SJCRH30 (cell line): ENCODE results near the gene ARHGAP44. TPM values are rescaled to one million over a fixed set of nuclear protein-coding genes. Genes with fewer than 3 reads are reported as not detected.

ENCODE experiments used
- DNase-seq, 2 experiments: peaks; one replicate each; pipeline ENCODE4 v3.0.0-alpha.2; 2015 to 2020
- H3K27ac ChIP-seq: fragments of 250-450 bp; sonication (Bioruptor Pico); 2 replicates; pipeline ENCODE4 v1.5.1; 2020; ENCODE audit warnings: mild to moderate bottlenecking, moderate library complexity
- H3K27me3 ChIP-seq: fragments of 250-450 bp; sonication (Bioruptor Pico); 2 replicates; pipeline ENCODE4 v1.5.1; 2020; ENCODE audit warnings: mild to moderate bottlenecking, moderate library complexity
- H3K36me3 ChIP-seq: fragments of 250-450 bp; sonication (Bioruptor Pico); 2 replicates; pipeline ENCODE4 v1.5.1; 2020; ENCODE audit warnings: mild to moderate bottlenecking, moderate library complexity
- H3K4me1 ChIP-seq: fragments of 250-450 bp; sonication (Bioruptor Pico); 2 replicates; pipeline ENCODE4 v1.5.1; 2020; ENCODE audit warnings: mild to moderate bottlenecking, moderate library complexity
- H3K4me3 ChIP-seq: fragments of 250-450 bp; sonication (Bioruptor Pico); 2 replicates; pipeline ENCODE4 v1.5.1; 2020; ENCODE audit warnings: mild to moderate bottlenecking, moderate library complexity
- H3K9me3 ChIP-seq: fragments of 250-450 bp; sonication (Bioruptor Pico); replicated peaks from 2 replicates; pipeline ENCODE4 v1.5.1; 2020; ENCODE audit warnings: mild to moderate bottlenecking, moderate library complexity
- total RNA-seq: library from RNA; depleted of rRNA; stranded (reverse); fragments of >200 nt; shearing (Covaris generic); gene quantifications from 2 replicates; pipeline ENCODE4 v1.2.3, GENCODE V29; 2014

The ARHGAP44 gene
- total RNA-seq, 1 experiment from 2014 or later, result 1.6 TPM

DNA sequence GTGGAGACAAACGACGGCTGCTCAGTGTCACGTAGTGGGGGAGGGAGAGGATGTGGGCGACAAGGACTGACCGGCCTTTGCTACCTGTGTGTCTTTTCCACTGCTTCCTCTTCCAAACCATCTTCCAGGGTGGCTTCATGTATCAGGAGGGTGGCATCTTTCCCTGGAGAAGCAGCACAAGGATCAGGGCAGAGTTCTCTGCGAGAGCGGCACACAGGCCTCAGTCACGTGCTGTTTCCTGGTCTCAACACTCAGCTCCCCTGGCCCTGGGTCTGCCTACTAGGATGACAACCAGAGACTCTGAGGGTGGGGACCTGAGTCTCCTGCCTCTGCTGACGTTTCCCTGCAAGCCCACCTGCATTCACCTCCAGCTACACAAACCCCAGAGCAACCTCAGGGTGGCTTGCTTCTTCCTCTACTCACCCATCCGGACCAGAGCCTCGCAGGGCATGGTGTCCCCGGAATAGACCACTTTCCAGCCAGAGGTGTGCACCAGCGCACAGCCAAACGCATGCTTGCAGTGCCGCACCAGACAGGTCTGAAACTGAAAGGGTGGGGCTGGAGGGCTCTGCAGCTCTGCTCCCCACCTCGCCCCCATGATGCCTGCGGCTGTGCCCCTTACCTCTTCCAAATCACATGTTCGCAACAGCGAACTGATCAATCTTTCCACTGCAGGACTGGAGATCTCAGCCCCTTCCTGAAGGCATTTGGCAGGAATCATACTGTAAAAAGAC, 205.2 kb downstream of the ARHGAP44 start:
- Histone ChIP-seq H3K36me3 (peaks cover 94% of the 10 kb centered on the region), H3K4me1 (no peaks in the 10 kb centered on the region), H3K27ac (no peak overlapping the region), H3K27me3 (no peaks in the 10 kb centered on the region), H3K9me3 (no peaks in the 10 kb centered on the region), H3K4me3 (no peak overlapping the region)
- DNase-seq, result no peak

DNA sequence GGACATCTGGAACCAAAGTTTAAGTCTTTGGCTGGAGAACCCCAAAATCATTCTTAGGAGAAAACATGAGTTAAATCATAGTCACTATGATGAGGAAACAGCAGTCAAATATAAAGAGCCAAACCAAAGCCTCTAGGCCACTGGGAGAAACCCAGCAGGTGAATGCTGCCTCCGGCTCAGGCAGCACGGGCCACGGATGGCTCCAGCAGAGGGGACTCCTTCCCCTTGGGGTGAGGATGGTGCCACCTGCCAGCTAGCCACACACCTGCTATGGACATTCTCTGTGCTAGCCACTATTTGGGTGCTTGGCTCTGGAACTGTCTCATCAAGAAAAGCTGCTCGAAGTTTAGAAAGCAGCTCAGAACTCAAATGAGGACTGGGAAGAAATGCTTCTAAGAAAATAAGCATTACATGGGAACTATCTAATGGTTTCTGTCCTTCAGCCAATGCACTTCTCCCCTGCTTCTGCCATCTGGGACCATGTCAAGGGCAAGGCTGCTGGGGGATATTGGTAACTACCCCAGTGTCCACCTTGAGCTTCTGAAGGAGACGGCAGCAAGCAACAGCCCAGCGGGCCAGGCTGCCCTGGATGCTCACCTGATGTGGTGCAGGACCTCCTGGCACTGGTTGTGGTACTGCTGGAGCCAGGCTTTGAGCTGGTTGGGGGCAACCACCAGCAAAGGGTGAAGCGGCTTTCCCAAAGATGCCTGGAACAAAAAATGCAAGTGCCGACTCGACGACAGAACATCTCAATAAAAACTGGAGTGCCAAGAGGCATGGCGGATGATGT, 206.0 kb downstream of the ARHGAP44 start:
- DNase-seq, result no peak
- no peak overlapping the region for H3K4me3 ChIP-seq
- no peaks in the 10 kb centered on the region for H3K4me1 ChIP-seq
- H3K9me3 ChIP-seq, result no peaks in the 10 kb centered on the region
- H3K36me3 ChIP-seq, result peaks cover 96% of the 10 kb centered on the region
- H3K27ac ChIP-seq, result no peak overlapping the region
- no peaks in the 10 kb centered on the region for H3K27me3 ChIP-seq

GRCh38 chr17:12995896-12996295, 206.6 kb downstream of the ARHGAP44 start:
- Histone ChIP-seq H3K27ac (no peak overlapping the region), H3K9me3 (no peaks in the 10 kb centered on the region), H3K4me3 (no peak overlapping the region), H3K4me1 (no peaks in the 10 kb centered on the region), H3K27me3 (no peaks in the 10 kb centered on the region), H3K36me3 (peaks cover 96% of the 10 kb centered on the region)
- no peak for DNase-seq

- no peaks in the 10 kb centered on the region for H3K4me1 ChIP-seq
- DNase-seq, result no peak
- H3K36me3 ChIP-seq, result peaks cover 96% of the 10 kb centered on the region
- no peaks in the 10 kb centered on the region for H3K9me3 ChIP-seq
- H3K27me3 ChIP-seq, result no peaks in the 10 kb centered on the region
- H3K27ac ChIP-seq, result no peak overlapping the region
- no peak overlapping the region for H3K4me3 ChIP-seq
Observed at GRCh38 chr17:12996357-12996756, 207.1 kb downstream of the ARHGAP44 start.

DNA sequence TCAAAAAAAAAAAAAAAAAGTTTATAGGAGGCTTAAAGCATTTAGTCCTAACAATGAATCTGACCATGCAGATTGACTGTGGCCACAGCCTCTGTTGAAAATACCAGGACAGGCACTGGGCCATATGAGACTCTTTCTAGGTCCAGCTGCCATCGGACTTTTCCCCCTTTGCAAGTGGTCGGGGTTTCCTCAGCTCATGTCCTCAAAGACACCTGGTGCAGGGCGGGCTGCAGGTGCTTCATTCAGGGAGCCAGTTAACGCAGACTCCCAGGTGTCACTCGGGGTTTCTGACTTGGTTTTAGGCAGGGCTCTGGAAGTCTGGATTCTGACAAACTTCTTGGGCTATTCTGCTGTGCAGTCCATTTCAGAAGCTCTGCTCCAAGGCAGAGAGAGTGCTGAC, 207.6 kb downstream of the ARHGAP44 start:
- no peak overlapping the region for H3K27ac ChIP-seq
- H3K4me1 ChIP-seq, result no peaks in the 10 kb centered on the region
- H3K4me3 ChIP-seq, result no peak overlapping the region
- H3K27me3 ChIP-seq, result no peaks in the 10 kb centered on the region
- no peaks in the 10 kb centered on the region for H3K9me3 ChIP-seq
- peaks cover 96% of the 10 kb centered on the region for H3K36me3 ChIP-seq
- DNase-seq, result no peak

DNA sequence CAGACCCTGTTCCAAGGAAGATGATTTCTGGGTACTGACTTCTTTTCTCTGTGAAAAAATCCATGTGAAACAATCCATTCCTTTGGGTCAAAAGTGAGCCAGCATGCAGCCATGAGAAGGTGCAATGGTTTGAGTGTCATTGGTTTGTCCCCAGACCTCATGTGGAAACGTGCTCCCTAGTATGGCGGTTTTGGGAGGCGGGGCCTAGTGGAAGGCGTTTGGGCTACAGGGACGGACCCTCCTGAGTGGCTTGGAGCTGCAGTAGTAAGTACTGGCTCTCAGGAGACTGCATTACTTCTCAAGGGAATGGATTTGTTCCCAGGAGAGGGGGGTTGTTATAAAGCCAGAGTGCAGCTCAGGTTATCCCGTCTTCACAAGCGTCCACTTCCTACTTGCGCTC, 209.2 kb downstream of the ARHGAP44 start:
- Histone ChIP-seq H3K27ac (no peak overlapping the region), H3K9me3 (no peaks in the 10 kb centered on the region), H3K4me1 (no peaks in the 10 kb centered on the region), H3K36me3 (peaks cover 96% of the 10 kb centered on the region), H3K4me3 (no peak overlapping the region), H3K27me3 (no peaks in the 10 kb centered on the region)
- DNase-seq, result no peak

DNA sequence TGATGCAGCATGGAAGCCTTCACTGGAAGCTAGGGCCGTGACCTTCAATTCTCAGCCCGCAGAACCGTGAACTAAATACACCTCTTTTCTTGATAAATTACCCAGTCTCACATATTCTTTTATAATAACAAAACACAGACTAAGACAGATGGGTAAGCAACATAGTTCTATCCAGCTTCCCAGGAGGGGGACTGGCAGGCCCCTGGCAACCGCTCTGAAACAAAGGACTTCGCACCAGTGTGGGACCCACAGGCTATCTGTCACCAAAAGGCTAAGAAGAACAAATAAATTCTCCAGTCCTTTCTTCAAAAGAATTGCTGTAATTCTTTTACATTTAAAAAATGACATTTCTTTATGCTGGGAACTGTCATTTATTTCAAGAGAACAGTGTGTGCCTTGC, 209.6 kb downstream of the ARHGAP44 start:
- Histone ChIP-seq H3K36me3 (peaks cover 94% of the 10 kb centered on the region), H3K4me3 (no peak overlapping the region), H3K9me3 (no peaks in the 10 kb centered on the region), H3K4me1 (no peaks in the 10 kb centered on the region), H3K27ac (no peak overlapping the region), H3K27me3 (no peaks in the 10 kb centered on the region)
- no peak for DNase-seq

DNA sequence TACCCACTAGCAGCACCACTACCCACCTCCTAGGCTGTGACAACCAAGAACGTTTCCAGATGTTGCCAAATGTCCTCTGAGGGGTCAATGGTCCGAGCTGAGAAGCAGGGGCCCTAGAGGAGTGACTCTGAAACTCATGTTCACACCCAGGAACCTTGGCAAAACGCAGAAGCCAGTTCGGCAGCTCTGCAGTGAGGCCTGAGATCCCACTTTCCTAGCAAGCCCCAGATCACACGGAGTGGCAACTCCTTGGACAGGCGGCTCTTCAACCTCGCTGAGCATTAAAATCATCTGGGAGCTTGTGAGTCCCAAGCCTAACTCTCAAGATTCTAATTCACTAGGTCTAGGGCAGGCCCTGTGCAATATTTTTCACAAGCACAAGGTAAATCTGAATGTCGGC, 211.3 kb downstream of the ARHGAP44 start:
- no peaks in the 10 kb centered on the region for H3K27me3 ChIP-seq
- no peak for DNase-seq
- no peaks in the 10 kb centered on the region for H3K4me1 ChIP-seq
- H3K27ac ChIP-seq, result no peak overlapping the region
- no peaks in the 10 kb centered on the region for H3K9me3 ChIP-seq
- H3K4me3 ChIP-seq, result no peak overlapping the region
- peaks cover 94% of the 10 kb centered on the region for H3K36me3 ChIP-seq

- Histone ChIP-seq H3K9me3 (no peaks in the 10 kb centered on the region), H3K36me3 (peaks cover 94% of the 10 kb centered on the region), H3K27me3 (no peaks in the 10 kb centered on the region), H3K4me1 (no peaks in the 10 kb centered on the region), H3K4me3 (no peak overlapping the region), H3K27ac (no peak overlapping the region)
- DNase-seq, result no peak
Observed at GRCh38 chr17:13001991-13002615, 212.8 kb downstream of the ARHGAP44 start.

GRCh38 chr17:13002761-13003453, 213.6 kb downstream of the ARHGAP44 start:
- peak; percentile 69 to 87 for DNase-seq
- Histone ChIP-seq H3K4me3 (no peak overlapping the region), H3K9me3 (no peaks in the 10 kb centered on the region), H3K27ac (no peak overlapping the region), H3K27me3 (no peaks in the 10 kb centered on the region), H3K36me3 (peaks cover 94% of the 10 kb centered on the region), H3K4me1 (no peaks in the 10 kb centered on the region)

GRCh38 chr17:13003454-13003851, 214.2 kb downstream of the ARHGAP44 start:
- Histone ChIP-seq H3K4me1 (no peaks in the 10 kb centered on the region), H3K27ac (no peak overlapping the region), H3K4me3 (no peak overlapping the region), H3K27me3 (no peaks in the 10 kb centered on the region), H3K9me3 (no peaks in the 10 kb centered on the region), H3K36me3 (peaks cover 94% of the 10 kb centered on the region)
- DNase-seq, result no peak

DNA sequence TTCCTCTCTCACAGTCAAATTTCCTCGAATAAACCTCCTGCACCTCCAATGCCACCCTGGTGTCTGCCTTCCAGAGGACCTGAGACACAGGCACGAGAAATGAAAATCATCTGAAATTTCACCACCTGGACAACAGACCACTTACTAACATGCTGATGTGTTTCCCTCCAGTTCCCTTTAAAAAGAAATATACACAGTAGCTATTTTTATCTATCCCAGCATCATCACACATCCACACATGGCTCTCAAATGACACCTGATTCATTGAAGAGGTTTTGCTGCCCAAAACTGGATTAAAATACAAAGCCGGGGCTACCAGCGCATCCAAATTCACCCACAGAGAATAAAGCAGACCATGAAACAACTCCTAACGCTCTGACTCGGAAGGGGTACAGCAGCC, 214.6 kb downstream of the ARHGAP44 start:
- Histone ChIP-seq H3K4me1 (no peaks in the 10 kb centered on the region), H3K36me3 (peaks cover 94% of the 10 kb centered on the region), H3K4me3 (no peak overlapping the region)

GRCh38 chr17:13004336-13004735, 215.0 kb downstream of the ARHGAP44 start:
- Histone ChIP-seq H3K9me3 (no peaks in the 10 kb centered on the region), H3K27ac (no peak overlapping the region), H3K27me3 (no peaks in the 10 kb centered on the region), H3K4me3 (no peak overlapping the region), H3K36me3 (peaks cover 94% of the 10 kb centered on the region), H3K4me1 (no peaks in the 10 kb centered on the region)
- DNase-seq, result no peak

More for the DNA sequence above, 214.6 kb downstream of the ARHGAP44 start:
- Histone ChIP-seq H3K27ac (no peak overlapping the region), H3K27me3 (no peaks in the 10 kb centered on the region), H3K9me3 (no peaks in the 10 kb centered on the region)
- no peak for DNase-seq

DNA sequence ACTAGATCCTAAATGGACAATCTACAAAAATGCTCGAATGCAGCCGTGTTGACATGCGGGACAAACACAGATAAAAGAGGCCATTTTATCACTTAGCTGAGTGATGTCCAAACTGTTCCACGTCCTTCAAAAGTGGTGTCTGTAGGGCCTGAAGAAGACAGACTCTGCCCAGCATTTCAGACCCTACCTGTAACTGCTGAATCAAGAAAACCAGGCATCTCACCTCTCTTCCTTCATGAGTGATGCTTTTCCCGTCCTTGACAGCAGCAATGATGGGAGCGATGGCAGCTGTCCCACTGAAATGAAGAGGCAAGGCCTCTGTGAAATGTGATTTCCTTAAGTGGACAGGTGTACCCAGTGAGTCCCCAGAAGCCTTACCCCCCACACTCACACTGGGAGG, 216.2 kb downstream of the ARHGAP44 start:
- Histone ChIP-seq H3K36me3 (peaks cover 95% of the 10 kb centered on the region), H3K27ac (no peak overlapping the region), H3K4me1 (no peaks in the 10 kb centered on the region), H3K27me3 (no peaks in the 10 kb centered on the region), H3K4me3 (no peak overlapping the region), H3K9me3 (no peaks in the 10 kb centered on the region)
- no peak for DNase-seq

DNA sequence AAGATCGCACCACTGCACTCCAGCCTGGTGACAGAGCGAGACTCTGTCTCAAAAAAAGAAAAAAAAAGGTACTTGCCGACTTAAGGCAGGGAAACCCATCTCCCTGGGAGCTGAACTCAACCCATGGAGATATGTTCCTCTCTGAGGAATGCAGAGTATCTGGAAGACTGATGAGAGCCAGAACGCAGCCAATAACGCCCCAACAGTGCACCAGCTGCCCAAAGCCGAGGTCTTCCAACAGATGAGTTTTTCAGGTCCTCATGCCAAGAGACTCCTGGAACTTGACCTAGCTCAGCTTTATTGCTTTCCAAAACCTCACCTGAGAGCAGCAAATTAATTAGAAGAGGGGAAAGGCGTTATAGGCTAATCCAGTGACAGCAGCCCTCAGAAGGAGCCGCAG, 219.2 kb downstream of the ARHGAP44 start:
- Histone ChIP-seq H3K4me3 (no peak overlapping the region), H3K36me3 (peaks cover 93% of the 10 kb centered on the region), H3K9me3 (no peaks in the 10 kb centered on the region)

More for the DNA sequence above, 219.2 kb downstream of the ARHGAP44 start:
- H3K27me3 ChIP-seq, result no peaks in the 10 kb centered on the region
- no peak overlapping the region for H3K27ac ChIP-seq
- no peaks in the 10 kb centered on the region for H3K4me1 ChIP-seq
- DNase-seq, result no peak
